ENCODE measurements around the gene LTBP2.

LTBP2 gene

GRCh38 chr14:74637178-74637550, 25.1 kb upstream of the LTBP2 start:
- DNase-seq: peak; percentile 59

- no peak for DNase-seq
Measured at GRCh38 chr14:74636424-74637177, 24.6 kb upstream of the LTBP2 start.

- DNase-seq: no peak
Measured at GRCh38 chr14:74635847-74636246, 23.8 kb upstream of the LTBP2 start.

GRCh38 chr14:74634964-74635363, 22.9 kb upstream of the LTBP2 start:
- DNase-seq: no peak

GRCh38 chr14:74634481-74634880, 22.4 kb upstream of the LTBP2 start:
- DNase-seq: no peak

GRCh38 chr14:74630881-74631690, 19.0 kb upstream of the LTBP2 start:
- no peak for DNase-seq

- DNase-seq: no peak
Measured at GRCh38 chr14:74628418-74628817, 16.4 kb upstream of the LTBP2 start.

GRCh38 chr14:74627076-74627475, 15.0 kb upstream of the LTBP2 start:
- DNase-seq: no peak

GRCh38 chr14:74622257-74622656, 10.2 kb upstream of the LTBP2 start:
- no peak for DNase-seq

- DNase-seq: no peak
Measured at GRCh38 chr14:74621556-74621955, 9.5 kb upstream of the LTBP2 start.

GRCh38 chr14:74620923-74621322, 8.9 kb upstream of the LTBP2 start:
- DNase-seq: no peak

- no peak for DNase-seq
Measured at GRCh38 chr14:74620497-74620921, 8.5 kb upstream of the LTBP2 start.

- DNase-seq: no peak
Measured at GRCh38 chr14:74619672-74620131, 7.7 kb upstream of the LTBP2 start.

- DNase-seq: no peak
Measured at GRCh38 chr14:74618078-74618952, 6.3 kb upstream of the LTBP2 start.

GRCh38 chr14:74616996-74617700, 5.1 kb upstream of the LTBP2 start:
- no peak for DNase-seq

- no peak for DNase-seq
Measured at GRCh38 chr14:74616507-74616906, 4.5 kb upstream of the LTBP2 start.

- DNase-seq: no peak
Measured at GRCh38 chr14:74615735-74616134, 3.7 kb upstream of the LTBP2 start.

GRCh38 chr14:74614508-74615495, 2.8 kb upstream of the LTBP2 start:
- no peak for DNase-seq

- peak; percentile 29 for DNase-seq
Measured at GRCh38 chr14:74613211-74613914, 1.3 kb upstream of the LTBP2 start.

GRCh38 chr14:74612350-74613021, 449 bp upstream of the LTBP2 start:
- DNase-seq: peak; percentile 85

Data from retina (tissue), 1 donor.